HG02678 (cell line): ENCODE measurements around the gene LRTM2.

ENCODE experiments used
- ATAC-seq: cut with Tn5 transposase; IDR thresholded peaks from one replicate; pipeline ENCODE4 v1.9.1; 2021; ENCODE audit warnings: mild to moderate bottlenecking, moderate library complexity; ENCODE audit not compliant: unreplicated experiment

Gene LRTM2

DNA sequence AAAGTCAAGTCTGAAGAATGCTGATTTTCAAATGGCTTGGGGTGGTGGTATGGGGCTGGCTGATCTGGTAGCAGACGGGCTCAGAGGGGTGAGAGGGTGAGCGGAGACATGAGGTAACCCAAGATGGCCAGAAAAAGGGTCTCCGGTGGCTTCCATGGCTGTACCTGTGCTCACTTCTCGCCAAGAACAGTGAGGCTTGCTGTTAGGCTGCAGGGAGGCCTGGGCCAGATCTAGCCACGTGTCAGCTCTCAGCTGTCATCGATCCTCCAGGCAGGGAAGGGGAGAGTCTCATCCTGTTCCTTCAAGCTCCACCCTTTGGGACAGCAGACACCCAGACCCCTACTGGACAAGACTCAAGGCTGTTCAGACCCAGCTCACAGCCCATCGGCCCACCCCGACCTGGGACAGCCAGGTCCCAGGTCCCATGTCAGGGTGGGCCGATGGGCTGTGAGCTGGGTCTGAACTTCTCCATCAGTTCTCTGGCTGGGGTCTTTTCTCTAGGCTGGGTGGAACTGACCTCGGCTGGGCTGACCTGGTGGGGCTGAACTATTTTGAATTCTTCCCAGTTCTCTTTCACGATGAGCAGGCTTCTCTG lies 9.0 kb downstream of the LRTM2 start:
- no peak for ATAC-seq

- ATAC-seq = no peak
Measured at GRCh38 chr12:1830401-1830845, 10.1 kb downstream of the LRTM2 start.

DNA sequence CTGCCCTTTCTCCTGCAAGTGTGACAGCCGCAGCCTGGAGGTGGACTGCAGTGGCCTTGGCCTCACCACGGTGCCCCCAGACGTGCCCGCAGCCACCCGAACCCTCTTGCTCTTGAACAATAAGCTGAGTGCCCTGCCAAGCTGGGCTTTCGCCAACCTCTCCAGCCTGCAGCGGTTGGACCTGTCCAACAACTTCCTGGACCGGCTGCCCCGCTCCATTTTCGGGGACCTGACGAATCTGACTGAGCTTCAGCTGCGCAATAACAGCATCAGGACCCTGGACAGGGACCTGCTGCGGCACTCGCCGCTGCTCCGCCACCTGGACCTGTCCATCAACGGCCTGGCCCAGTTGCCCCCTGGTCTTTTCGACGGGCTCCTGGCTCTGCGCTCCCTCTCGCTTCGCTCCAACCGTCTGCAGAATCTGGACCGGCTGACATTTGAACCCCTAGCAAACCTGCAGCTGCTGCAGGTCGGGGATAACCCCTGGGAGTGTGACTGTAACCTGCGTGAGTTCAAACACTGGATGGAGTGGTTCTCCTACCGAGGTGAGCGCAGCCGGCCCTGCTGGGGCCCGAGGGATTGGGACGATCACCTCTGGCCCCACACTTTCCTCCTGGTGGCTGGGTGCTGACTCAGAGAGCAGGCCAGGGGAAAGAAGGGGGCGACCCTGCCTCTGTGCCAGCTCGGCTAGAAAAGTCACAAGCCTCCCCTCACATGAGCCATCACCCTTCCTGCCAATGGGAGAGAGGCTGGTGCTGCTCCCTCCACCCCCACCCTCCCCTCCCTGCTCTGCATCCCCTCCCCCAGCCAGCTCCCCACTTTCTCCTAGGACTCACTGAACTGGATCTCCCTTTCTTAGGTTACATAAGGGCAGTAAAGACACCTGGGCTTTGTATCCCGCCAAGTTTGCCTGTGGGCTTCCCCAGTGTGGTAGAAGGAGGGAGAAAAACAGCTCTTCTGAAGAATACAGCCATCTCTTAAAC lies 10.9 kb downstream of the LRTM2 start:
- no peak for ATAC-seq

GRCh38 chr12:1832801-1833595 lies 12.6 kb downstream of the LRTM2 start:
- ATAC-seq = no peak

GRCh38 chr12:1833596-1834028 lies 13.2 kb downstream of the LRTM2 start:
- no peak for ATAC-seq

DNA sequence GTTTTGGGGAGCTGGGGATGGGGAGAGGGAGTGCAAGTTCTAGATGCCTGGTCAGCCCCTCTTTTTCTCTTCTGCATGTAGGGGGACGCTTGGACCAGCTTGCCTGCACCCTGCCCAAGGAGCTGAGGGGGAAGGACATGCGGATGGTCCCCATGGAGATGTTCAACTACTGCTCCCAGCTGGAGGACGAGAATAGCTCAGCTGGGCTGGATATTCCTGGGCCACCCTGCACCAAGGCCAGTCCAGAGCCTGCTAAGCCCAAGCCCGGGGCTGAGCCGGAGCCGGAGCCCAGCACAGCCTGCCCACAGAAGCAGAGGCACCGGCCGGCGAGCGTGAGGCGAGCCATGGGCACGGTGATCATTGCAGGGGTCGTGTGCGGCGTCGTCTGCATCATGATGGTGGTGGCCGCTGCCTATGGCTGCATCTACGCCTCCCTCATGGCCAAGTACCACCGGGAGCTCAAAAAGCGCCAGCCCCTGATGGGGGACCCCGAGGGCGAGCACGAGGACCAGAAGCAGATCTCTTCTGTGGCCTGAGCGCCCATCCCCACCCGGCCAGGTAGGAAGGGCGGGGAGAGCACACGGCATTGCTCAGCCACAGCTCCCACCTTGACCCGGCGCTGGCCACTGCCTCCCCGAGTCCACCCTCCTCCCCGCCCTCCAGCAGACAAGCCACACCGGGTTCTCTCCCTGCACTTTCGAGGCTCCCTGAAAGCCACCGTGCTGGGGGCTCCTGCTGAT lies 14.0 kb downstream of the LRTM2 start:
- no peak for ATAC-seq

DNA sequence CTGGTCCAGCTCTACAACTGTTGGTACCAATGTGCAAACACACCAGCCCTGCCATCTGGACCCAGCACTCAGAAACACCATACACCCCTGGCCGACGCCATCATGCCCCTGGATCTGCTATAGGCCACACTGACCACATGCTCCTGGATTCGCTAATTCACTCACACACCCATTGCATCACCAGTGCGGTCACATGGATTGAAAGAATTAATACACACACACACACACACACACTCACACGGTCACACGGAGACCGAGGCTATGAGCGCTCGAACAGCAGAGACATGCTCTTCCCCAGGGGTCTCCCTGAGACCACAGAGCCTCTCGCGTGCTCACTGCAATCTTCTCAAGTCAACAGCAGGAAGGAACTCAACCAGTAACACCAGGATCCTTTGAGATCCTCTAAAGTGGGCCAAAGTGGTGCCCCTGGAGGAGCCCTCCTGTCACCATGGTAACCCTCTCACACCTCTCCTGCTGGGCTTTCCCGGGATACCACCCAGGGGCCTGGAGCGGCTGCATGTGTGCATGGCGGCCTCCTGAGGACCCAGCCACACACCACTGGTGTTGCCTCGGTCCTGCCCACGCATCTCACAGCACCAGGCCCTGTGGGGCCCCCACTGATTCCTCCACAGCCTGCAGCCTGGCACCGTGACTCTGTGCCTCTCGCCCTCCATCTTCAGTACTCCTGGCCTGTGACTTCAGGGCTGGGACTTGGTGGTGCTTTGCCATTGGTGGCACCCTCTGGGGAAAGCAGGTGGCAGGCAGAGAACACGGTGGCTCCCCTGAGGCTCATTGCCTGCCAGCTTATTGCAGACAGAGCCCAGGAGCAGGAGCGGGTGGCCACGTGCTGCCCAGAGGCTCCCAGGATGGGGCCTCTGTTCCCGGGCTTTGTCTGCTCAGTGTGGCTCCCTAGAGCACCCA lies 15.1 kb downstream of the LRTM2 start:
- no peak for ATAC-seq

DNA sequence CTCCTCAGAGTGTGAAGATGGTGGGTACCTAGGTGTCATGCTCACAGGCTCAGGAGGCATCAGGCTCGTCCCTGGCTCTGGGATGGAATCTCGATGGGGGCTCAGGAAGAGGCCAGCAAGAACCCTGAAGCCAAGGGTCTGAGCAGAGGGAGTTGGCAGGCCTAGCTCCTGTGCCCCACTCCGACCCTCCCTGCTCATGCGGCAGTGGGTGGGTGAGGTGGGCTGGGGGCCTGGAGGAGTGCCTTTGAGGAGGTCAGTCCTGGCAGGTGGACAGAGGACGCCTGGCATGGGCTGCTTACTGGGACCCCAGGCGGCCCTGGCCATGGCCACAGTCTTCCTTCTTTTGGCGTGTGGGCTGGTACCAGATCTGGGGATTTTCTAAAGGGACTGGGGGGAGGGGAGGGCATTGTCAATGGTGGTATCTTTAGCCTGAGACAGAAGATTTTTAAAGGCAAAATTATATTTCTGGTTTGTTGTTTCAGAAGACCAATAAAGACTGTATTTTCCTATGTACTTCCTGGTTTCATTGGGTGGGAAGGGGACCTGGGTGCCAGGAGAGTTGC lies 16.0 kb downstream of the LRTM2 start:
- no peak for ATAC-seq

DNA sequence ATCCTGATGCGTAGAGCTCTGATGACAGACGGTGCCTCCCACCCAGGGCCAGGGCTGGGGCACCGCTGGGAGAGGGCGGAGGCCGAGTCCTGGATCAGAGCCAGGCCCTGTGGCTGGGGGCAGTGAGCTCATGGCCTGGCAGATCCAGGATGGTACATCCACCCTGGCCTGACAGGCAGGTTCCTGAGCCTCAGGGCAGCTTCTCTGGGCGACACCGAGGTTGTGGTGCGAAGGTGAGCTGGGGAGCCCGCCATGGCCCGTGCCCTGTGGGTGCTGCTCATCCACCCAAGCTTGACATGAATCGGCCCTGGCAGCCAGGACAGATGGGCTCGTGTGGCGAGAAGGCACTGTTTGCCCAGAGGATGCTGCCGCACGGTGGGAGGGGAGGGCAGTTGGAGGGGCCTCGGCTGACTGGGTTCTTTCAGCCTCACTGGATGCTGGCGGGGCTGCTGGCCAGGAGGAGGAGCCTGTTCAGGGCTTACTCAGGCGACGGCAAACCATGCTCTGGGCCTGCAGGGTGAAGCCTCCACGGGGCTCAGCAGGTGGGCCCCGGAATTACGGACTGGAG lies 16.6 kb downstream of the LRTM2 start:
- ATAC-seq = no peak

- ATAC-seq = no peak
Measured at GRCh38 chr12:1837541-1838204, 17.3 kb downstream of the LRTM2 start.

- no peak for ATAC-seq
Measured at GRCh38 chr12:1838205-1838993, 18.0 kb downstream of the LRTM2 start.

GRCh38 chr12:1838994-1839365 lies 18.6 kb downstream of the LRTM2 start:
- ATAC-seq = no peak

- no peak for ATAC-seq
Measured at GRCh38 chr12:1839464-1839863, 19.1 kb downstream of the LRTM2 start.

GRCh38 chr12:1839956-1840951 lies 19.9 kb downstream of the LRTM2 start:
- no peak for ATAC-seq

GRCh38 chr12:1840981-1841425 lies 20.6 kb downstream of the LRTM2 start:
- ATAC-seq = no peak

GRCh38 chr12:1841586-1842182 lies 21.3 kb downstream of the LRTM2 start:
- no peak for ATAC-seq
